ENCODE results near the gene AUNIP. TPM values are rescaled to one million over a fixed set of nuclear protein-coding genes. Genes with fewer than 3 reads are reported as not detected.

AUNIP gene
- total and polyA plus RNA-seq, 7 donors = 0.05 to 0.47 (median 0.13) TPM; not detected in 2

GRCh38 chr1:25854554-25854953 lies 4.7 kb downstream of the AUNIP start:
- no peaks in the 10 kb centered on the region for H3K9me3 ChIP-seq
- no peak for ATAC-seq
- H3K36me3 ChIP-seq (ENCODE audit: insufficient read depth in 1 of 2, low read depth in 1 of 2) = no peaks in the 10 kb centered on the region
- H3K4me1 ChIP-seq = peaks cover 7% of the 10 kb centered on the region
- no peak for DNase-seq
- intact Hi-C loops (cut with DNase I) = no loop called here
- no peak for TF ChIP-seq CTCF (IDR thresholded peaks at IDR 0.05)
- WGBS, 3 donors = 87 to 94% (median 91%) methylated on average over 2 of the region's 2 CpGs
- H3K27ac ChIP-seq = no peak overlapping the region
- H3K27me3 ChIP-seq (ENCODE audit: insufficient read depth in 3 of 3, low read length in 2 of 3) = no peaks in the 10 kb centered on the region
- no peak overlapping the region for H3K4me3 ChIP-seq

GRCh38 chr1:25848531-25848930 lies 10.7 kb downstream of the AUNIP start:
- H3K36me3 ChIP-seq (ENCODE audit: insufficient read depth in 1 of 2, low read depth in 1 of 2) = no peaks in the 10 kb centered on the region
- H3K4me3 ChIP-seq = no peak overlapping the region
- no peak overlapping the region for H3K27ac ChIP-seq
- H3K9me3 ChIP-seq = no peaks in the 10 kb centered on the region
- intact Hi-C loops (cut with DNase I) = no loop called here
- H3K27me3 ChIP-seq (ENCODE audit: insufficient read depth in 3 of 3, low read length in 2 of 3) = no peaks in the 10 kb centered on the region
- no peaks in the 10 kb centered on the region for H3K4me1 ChIP-seq
- 27 to 61% (median 32%) methylated on average over 1 of the region's 1 CpG for WGBS, 3 donors
- TF ChIP-seq CTCF (IDR thresholded peaks at IDR 0.05) = no peak
- DNase-seq (no peak), ATAC-seq (no peak)

- no peak for ATAC-seq
- H3K9me3 ChIP-seq = no peaks in the 10 kb centered on the region
- no peak overlapping the region for H3K27ac ChIP-seq
- DNase-seq = no peak
- no peaks in the 10 kb centered on the region for H3K36me3 ChIP-seq (ENCODE audit: insufficient read depth in 1 of 2, low read depth in 1 of 2)
- no peaks in the 10 kb centered on the region for H3K4me1 ChIP-seq
- no peak for TF ChIP-seq CTCF (IDR thresholded peaks at IDR 0.05)
- H3K4me3 ChIP-seq = no peak overlapping the region
- 71 to 76% (median 73%) methylated on average over 4 of the region's 4 CpGs for WGBS, 3 donors
- intact Hi-C loops (cut with DNase I) = no loop called here
- H3K27me3 ChIP-seq (ENCODE audit: insufficient read depth in 3 of 3, low read length in 2 of 3) = no peaks in the 10 kb centered on the region
These were observed 11.3 kb downstream of the AUNIP start for GRCh38 chr1:25847929-25848328.

- Histone ChIP-seq H3K9me3 (no peaks in the 10 kb centered on the region), H3K27me3 (ENCODE audit: insufficient read depth in 3 of 3, low read length in 2 of 3) (no peaks in the 10 kb centered on the region), H3K27ac (no peak overlapping the region), H3K4me1 (peaks cover 6% of the 10 kb centered on the region), H3K4me3 (no peak overlapping the region), H3K36me3 (ENCODE audit: insufficient read depth in 1 of 2, low read depth in 1 of 2) (no peaks in the 10 kb centered on the region)
- no peak for DNase-seq
- 84 to 85% (median 84%) methylated on average over 5 of the region's 5 CpGs for WGBS, 3 donors
- no peak for ATAC-seq
- intact Hi-C loops (cut with DNase I) = no loop called here
- TF ChIP-seq CTCF (IDR thresholded peaks at IDR 0.05) = no peak
These were observed 13.6 kb downstream of the AUNIP start for GRCh38 chr1:25845664-25846063.

GRCh38 chr1:25844536-25845337 lies 14.5 kb downstream of the AUNIP start:
- WGBS, 3 donors = 93 to 97% (median 97%) methylated on average over 3 of the region's 3 CpGs
- no peak overlapping the region for H3K4me3 ChIP-seq
- peaks cover 6% of the 10 kb centered on the region for H3K4me1 ChIP-seq
- TF ChIP-seq CTCF (IDR thresholded peaks at IDR 0.05) = no peak
- intact Hi-C loops (cut with DNase I) = no loop called here
- ATAC-seq (no peak), DNase-seq (no peak)
- H3K9me3 ChIP-seq = no peaks in the 10 kb centered on the region
- H3K36me3 ChIP-seq (ENCODE audit: insufficient read depth in 1 of 2, low read depth in 1 of 2) = no peaks in the 10 kb centered on the region
- H3K27ac ChIP-seq = no peak overlapping the region
- H3K27me3 ChIP-seq (ENCODE audit: insufficient read depth in 3 of 3, low read length in 2 of 3) = no peaks in the 10 kb centered on the region
